Raji (cell line): Measurements from ENCODE around the gene GDF2.

ENCODE experiments used
- POLR2A ChIP-seq: IDR thresholded peaks from 2 replicates; pipeline ENCODE4 v1.6.1; 2011; ENCODE audit warnings: low read depth, low read length, control low read depth; ENCODE audit not compliant: insufficient read depth

GDF2 gene

GRCh38 chr10:47331954-47332353 is 9.7 kb downstream of the GDF2 start:
- TF ChIP-seq POLR2A: no peak

- TF ChIP-seq POLR2A: no peak
Measured at GRCh38 chr10:47332371-47332770, 10.1 kb downstream of the GDF2 start.

GRCh38 chr10:47332946-47333345 is 10.7 kb downstream of the GDF2 start:
- TF ChIP-seq POLR2A: no peak

- no peak for TF ChIP-seq POLR2A
Measured at GRCh38 chr10:47333532-47333931, 11.3 kb downstream of the GDF2 start.

- TF ChIP-seq POLR2A: no peak
Measured at GRCh38 chr10:47334466-47335295, 12.4 kb downstream of the GDF2 start.

GRCh38 chr10:47335906-47336305 is 13.7 kb downstream of the GDF2 start:
- TF ChIP-seq POLR2A: no peak

- TF ChIP-seq POLR2A: no peak
Measured at GRCh38 chr10:47336387-47337134, 14.3 kb downstream of the GDF2 start.

- TF ChIP-seq POLR2A: no peak
Measured at GRCh38 chr10:47337310-47337709, 15.1 kb downstream of the GDF2 start.

- no peak for TF ChIP-seq POLR2A
Measured at GRCh38 chr10:47339186-47339735, 17.0 kb downstream of the GDF2 start.

- TF ChIP-seq POLR2A: no peak
Measured at GRCh38 chr10:47339759-47340607, 17.7 kb downstream of the GDF2 start.

GRCh38 chr10:47340608-47341170 is 18.4 kb downstream of the GDF2 start:
- TF ChIP-seq POLR2A: no peak

GRCh38 chr10:47344996-47345870 is 23.0 kb downstream of the GDF2 start:
- TF ChIP-seq POLR2A: no peak

GRCh38 chr10:47346581-47347302 is 24.5 kb downstream of the GDF2 start:
- no peak for TF ChIP-seq POLR2A

GRCh38 chr10:47347303-47347675 is 25.0 kb downstream of the GDF2 start:
- no peak for TF ChIP-seq POLR2A
